ENCODE results near the gene PHF23. TPM values are rescaled to one million over a fixed set of nuclear protein-coding genes. Genes with fewer than 3 reads are reported as not detected.

PHF23 gene
- total RNA-seq = 23.3 TPM
- long read RNA-seq, transcript PHF23-201 (5 exons, 2,037 nt) = major isoform, 13 of 21 reads
- long read RNA-seq, partial matches to known transcripts = 3 of 21 reads
- long read RNA-seq, other reads (novel, unspliced or antisense) = 4 of 21 reads

DNA sequence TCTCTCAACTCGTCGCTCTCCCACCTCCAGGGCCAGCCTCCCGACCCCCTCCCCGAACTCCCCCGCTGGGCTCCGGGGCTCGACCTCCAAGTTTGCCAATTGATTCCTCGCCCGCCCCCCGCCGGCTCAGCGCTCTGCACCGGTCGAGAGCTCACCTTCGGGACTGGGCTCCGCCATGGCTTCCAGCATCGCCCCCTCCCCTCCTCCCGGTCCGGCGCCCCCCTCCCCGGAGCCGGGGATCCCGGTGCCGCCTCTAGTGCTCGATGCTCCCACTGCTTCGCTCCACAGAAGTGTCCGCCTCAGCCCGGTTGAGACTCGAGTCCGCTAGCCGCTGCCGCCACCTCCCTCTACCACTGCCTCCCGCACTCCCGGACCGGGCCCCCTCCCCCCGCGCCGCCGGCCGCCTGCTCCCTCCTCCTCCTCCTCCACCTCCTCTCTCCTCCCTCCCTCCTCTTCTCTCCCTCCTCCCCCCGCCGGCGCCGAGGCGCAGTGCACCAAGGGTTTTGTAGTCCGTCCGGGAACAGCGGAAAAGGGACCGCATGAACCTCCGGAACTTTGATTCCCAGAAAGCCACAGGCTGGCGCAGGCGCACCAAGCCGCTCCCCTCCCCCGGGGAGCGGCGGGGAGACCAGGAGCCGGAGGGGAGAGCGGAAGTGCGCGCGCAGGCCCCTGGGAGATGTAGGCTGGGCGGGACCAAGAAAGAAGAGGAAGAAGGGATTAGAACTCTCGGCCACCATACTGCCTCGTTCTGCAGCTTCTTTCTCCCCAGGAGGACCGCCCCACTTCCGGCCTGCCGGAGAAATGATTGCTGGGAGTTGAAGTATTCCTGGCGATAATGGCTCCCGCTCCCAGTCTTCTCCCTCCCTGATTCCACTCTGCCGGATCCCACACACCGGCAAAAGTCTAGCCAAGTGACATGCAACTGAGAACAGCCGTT is at the start of gene PHF23:
PHF23 (minus strand) TSS at position 367 of the 937 bp plus-strand sequence; CDS start at position 189, 178 bp downstream.
- intact Hi-C loops (cut with DNase I) = loop anchor here (5.0 kb wide), 2 partner anchors 68 to 618 kb away; partner anchors contain the start of genes CYB5D1, EIF5A, NAA38 and TMEM88
- ATAC-seq (peak; percentile 85), DNase-seq (ENCODE audit: missing footprints) (peak; percentile 100)

DNA sequence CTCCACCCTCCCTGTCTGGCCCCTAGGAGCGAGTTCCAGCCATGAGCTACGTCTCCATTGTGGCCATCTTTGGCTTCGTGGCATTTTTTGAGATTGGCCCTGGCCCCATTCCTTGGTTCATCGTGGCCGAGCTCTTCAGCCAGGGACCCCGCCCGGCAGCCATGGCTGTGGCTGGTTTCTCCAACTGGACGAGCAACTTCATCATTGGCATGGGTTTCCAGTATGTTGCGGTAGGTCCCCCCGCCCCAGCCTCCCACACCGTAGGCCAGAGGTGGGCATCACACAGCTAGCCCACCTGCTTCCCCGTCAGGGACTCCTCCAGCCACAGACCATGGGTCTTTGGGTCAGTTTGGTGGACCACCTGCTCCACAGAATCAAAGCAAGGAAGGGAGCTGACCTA is 46.4 kb upstream of the PHF23 start:
- intact Hi-C loops (cut with DNase I) = no loop called here
- DNase-seq (ENCODE audit: missing footprints) (no peak), ATAC-seq (no peak)

DNA sequence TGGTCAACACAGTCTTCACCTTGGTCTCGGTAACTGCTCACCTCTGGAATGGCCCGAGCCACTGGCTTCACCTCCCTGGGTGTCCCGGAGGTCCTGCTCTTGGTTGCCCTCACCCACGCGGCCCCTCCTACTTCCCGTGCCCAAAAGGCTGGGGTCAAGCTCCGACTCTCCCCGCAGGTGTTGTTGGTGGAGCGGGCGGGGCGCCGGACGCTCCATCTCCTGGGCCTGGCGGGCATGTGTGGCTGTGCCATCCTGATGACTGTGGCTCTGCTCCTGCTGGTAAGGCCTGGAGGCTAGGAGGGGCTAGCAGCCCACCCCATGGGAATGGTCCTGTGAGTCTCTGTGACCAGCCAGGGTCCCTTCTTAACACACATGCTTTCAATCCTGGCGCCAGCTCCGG is 45.7 kb upstream of the PHF23 start:
- DNase-seq (ENCODE audit: missing footprints) (no peak), ATAC-seq (no peak)
- intact Hi-C loops (cut with DNase I) = no loop called here

DNA sequence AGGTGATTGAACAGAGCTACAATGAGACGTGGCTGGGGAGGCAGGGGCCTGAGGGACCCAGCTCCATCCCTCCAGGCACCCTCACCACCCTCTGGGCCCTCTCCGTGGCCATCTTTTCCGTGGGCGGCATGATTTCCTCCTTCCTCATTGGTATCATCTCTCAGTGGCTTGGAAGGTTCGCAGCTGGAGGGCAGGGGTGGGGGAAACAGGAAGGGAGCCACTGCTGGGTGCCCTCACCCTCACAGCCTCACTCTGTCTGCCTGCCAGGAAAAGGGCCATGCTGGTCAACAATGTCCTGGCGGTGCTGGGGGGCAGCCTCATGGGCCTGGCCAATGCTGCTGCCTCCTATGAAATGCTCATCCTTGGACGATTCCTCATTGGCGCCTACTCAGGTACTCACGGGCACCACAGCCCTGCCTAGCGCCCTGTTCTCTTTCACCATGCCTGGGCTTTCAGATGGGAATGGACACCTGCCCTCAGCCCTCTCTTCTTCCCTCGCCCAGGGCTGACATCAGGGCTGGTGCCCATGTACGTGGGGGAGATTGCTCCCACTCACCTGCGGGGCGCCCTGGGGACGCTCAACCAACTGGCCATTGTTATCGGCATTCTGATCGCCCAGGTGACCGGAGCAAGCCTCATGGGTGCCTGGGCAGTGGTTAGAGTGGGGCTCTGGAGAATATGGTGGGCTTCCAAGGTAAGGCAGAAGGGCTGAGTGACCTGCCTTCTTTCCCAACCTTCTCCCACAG is 44.4 kb upstream of the PHF23 start:
- DNase-seq (ENCODE audit: missing footprints) = no peak
- intact Hi-C loops (cut with DNase I) = no loop called here
- ATAC-seq = no peak

DNA sequence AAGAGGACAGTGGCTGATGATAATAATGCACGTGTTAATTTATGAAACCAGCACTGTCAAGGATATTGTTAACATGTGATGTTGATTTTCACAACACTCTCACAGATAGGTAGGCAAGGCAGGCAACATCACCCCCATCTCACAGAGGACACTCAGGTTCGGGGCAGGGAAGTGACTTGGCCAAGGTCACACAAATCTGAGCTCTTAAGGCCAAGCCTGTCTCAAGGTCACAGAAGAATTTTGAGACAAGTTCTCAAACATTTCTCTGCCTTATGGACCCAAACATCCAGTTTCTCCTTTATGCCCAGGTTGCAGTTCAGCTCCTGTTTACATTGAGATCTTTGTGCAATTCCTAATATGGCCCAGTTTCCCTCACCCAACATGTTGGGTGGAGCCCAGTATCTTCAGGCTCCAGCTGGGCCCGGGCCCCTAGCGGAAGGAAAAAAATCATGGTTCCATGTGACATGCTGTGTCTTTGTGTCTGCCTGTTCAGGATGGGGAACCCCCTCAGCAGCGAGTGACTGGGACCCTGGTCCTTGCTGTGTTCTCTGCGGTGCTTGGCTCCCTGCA is 43.6 kb upstream of the PHF23 start:
- intact Hi-C loops (cut with DNase I) = loop anchor here (1.0 kb wide), 1 partner anchor 9 kb away; no protein-coding TSS in a partner anchor
- ATAC-seq (no peak), DNase-seq (ENCODE audit: missing footprints) (no peak)

DNA sequence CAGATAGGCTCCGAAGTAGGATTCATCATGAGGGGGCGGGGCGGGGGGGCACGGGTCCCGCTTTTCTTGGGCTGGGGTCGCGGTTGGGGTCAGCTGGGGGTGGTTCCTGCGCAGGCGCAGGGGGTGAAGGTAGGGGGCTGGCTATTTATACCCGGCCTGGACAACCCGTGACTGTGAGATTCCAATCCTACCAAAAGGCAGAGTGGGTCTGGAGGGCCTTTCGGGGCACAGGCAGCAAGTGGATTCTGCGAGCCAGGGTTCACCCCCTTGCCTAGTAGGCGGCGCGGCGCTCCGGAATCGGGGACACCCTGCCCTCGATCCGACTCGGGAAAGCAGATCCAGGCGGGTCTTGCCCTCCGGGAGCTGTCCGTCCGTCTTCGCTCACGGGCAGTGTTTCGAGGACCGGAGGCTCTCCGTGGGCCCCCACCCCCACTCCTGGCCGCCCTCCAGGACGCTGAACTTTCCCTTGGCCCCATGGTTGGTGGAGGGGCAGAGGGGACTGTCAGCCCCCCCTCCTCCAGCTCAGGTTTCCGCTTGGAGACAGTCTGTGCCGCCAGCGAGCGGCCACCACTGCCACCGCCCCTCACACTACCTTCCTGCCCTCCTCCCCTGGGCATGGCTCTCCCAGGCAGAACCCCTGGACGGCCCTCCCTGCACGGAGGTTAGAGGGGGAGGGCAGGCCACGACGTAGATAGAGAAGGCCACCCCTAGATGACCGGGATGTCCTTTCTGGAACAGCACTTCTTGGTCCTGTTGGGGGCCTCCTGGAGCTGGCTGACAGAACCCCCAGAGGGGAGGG is 42.9 kb upstream of the PHF23 start:
- intact Hi-C loops (cut with DNase I) = loop anchor here (1.0 to 2.0 kb wide), 4 partner anchors 10 to 65 kb away; partner anchors contain the start of genes ELP5 and GABARAP
- ATAC-seq (peak; percentile 67), DNase-seq (ENCODE audit: missing footprints) (peak; percentile 83)

DNA sequence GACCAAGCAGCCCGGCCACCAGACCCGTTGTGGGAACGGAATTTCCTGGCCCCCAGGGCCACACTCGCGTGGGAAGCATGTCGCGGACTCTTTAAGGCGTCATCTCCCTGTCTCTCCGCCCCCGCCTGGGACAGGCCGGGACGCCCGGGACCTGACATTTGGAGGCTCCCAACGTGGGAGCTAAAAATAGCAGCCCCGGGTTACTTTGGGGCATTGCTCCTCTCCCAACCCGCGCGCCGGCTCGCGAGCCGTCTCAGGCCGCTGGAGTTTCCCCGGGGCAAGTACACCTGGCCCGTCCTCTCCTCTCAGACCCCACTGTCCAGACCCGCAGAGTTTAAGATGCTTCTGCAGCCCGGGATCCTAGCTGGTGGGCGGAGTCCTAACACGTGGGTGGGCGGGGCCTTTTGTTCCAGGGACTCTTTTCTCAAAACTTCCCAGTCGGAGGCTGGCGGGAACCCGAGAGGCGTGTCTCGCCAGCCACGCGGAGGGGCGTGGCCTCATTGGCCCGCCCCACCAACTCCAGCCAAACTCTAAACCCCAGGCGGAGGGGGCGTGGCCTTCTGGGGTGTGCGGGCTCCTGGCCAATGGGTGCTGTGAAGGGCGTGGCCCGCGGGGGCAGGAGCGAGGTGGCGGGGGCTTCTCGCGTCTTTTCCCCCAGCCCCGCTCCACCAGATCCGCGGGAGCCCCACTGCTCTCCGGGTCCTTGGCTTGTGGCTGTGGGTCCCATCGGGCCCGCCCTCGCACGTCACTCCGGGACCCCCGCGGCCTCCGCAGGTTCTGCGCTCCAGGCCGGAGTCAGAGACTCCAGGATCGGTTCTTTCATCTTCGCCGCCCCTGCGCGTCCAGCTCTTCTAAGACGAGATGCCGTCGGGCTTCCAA is 42.1 kb upstream of the PHF23 start, which contains the start of gene SLC2A4:
SLC2A4 (plus strand) TSS at position 645 of the 879 bp plus-strand sequence; CDS start at position 862, 217 bp downstream.
- ATAC-seq (peak; percentile 84), DNase-seq (ENCODE audit: missing footprints) (peak; percentile 97)
- intact Hi-C loops (cut with DNase I) = loop anchor here (1.0 to 2.0 kb wide), 3 partner anchors 29 to 65 kb away; partner anchors contain the start of genes ELP5 and GABARAP

DNA sequence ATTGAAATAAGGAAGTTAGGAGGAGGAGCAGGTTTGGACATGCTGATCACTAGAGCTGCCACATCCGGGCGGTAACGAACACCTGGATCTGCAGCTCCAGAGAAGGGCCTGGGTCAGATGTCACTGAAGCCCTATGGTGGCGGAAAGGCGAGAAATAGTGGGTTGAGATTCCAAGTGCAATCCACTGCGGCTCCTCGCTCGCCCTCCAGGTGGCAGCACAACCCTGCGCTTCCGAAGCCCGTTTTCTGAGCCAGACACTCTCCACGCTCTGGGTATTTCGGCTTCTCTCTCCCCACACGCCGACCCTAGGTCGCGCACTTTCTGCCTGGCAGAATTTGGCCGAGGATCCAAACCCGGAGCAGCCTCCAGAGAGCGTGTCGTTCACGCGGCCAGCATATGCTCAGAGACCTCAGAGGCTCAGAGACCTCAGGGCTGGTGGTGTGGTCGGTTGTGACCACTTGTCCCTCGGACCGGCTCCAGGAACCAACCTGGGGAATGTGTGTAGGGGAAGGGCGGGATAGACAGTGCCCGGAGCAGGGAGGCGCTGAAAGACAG is 41.3 kb upstream of the PHF23 start:
- intact Hi-C loops (cut with DNase I) = loop anchor here (1.0 to 2.0 kb wide), 4 partner anchors 16 to 66 kb away; partner anchors contain the start of genes ELP5 and GABARAP
- peak; percentile 68 for ATAC-seq

DNA sequence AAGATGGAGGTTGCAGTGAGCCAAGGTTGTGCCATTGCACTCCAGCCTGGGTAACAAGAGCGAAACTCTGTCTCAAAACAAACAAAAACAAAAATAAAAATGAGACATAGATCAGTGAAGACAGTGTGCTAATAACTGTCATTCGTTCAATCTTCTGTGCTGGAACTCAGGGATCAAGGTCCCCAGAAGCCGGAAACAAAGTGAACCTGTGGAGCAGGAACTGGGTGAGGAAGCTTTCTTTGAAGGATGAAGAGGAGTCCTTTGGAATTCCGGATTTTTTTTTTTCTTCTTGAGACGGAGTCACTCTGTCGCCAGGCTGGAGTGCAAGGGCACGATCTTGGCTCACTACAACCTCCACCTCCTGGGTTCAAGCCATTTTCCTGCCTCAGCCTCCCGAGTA is 40.2 kb upstream of the PHF23 start:
- intact Hi-C loops (cut with DNase I) = no loop called here
- DNase-seq (ENCODE audit: missing footprints) (no peak), ATAC-seq (no peak)

More for the DNA sequence above, 41.3 kb upstream of the PHF23 start:
- peak; percentile 87 for DNase-seq (ENCODE audit: missing footprints)

DNA sequence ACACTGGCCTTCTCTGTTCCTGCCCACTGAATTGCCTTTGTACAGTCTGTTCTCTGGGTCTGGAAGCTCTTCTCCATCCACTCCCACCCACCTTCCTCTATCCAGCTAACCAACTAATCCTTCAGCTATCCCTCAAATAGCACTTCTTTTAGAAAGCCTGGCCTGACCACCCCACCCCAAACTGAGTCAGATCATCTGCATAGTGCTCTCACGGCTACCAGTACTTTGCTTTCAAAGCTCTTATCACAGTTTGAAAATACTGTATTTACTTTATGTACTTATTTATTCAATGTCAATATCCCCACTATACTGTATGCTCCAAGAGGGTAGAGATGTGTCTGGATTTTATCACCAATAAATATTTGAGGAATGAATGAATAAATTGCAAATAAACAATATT is 27.5 kb upstream of the PHF23 start:
- DNase-seq (ENCODE audit: missing footprints) (no peak), ATAC-seq (no peak)
- intact Hi-C loops (cut with DNase I) = no loop called here

DNA sequence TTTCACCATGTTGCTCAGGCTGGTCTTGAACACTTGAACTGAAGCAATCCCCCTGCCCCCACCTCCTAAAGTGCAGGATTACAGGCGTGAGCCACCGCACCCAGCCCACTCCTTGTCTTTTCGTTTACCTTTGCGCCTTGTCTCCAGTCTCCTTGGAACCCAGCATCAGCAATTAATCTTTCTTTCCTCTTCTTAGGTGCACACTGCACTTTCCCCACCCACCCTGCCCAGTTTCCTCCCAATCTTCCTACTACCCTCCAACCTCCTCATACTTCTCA is 24.5 kb upstream of the PHF23 start:
- DNase-seq (ENCODE audit: missing footprints) (no peak), ATAC-seq (no peak)
- intact Hi-C loops (cut with DNase I) = no loop called here

DNA sequence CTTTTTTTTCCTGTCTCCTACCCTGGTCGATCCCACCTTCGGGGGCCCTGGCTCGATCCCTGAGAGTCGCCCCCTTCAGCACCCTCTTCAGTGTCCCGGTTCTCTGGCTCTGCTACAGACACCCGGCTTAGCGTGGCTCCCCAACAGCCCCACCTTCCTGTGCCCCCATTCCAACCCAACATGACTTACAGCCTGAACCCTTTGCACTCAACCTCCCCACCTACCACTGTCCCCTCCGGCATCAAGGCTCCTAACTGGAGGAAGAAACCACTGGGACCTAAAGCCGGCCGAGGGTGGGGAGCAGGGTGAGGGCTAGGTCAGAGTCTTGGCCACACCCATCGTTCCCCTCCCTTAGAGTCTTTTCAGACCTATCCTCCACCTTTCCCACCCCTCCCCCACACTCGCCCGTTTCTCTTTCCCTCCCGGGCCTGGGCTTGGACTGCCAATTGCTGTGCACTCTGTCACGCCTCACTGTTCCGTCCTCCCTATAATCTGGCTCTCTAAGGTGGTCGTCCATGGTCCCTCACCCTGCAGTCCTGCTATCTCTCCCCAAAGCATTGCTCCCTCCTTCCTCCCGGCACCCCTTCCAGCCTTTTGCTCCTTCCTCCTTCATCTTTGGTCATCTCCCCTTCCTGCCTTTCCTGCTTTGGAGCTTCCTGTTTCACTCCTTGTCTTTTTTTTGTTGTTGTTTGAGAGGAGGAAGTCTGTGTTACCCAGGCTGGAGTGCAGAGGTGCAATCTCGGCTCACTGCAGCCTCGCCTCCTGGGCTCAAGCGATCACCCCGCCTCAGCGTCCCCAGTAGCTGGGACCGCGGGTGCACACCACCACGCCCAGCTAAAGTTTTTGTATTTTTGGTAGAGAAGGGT is 23.9 kb upstream of the PHF23 start:
- no peak for DNase-seq (ENCODE audit: missing footprints)
- intact Hi-C loops (cut with DNase I) = no loop called here

DNA sequence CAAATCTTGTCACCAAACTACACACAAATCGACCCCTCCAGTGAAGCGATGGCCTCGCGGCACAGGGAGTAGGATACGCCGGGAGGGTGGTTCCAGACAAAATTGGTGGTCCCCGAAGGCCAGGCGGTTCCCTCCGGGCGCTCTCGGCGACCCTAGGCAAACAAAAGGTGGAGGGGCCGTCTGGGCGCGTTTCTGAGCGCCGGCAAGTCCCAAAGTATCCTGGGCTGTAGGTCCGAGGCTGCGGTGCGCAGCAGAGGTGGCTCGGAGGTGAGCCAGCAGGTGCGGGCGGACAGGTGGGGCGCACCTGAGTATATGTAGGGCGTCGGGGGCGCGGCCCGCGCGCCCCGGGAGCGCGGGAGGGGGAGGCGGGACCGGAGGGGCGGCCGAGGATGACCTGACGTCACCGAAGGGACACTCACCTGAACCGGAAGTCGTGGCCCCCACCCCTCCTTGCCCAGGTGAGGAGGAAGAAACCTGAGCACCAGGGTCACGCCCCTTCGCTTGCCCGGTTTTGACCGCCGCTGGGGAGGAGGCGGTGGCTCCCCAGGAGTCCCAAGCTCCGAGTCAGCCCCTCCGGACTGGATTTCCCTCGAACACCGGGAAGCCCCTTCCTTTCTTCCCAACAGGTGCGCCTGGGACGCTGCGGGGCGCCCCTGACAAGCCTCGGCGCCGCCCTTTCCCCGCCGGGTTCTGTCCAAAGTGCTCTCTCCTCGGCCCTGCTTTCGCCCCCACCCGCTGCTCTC is 23.1 kb upstream of the PHF23 start, which contains the start of gene CLDN7:
CLDN7 (minus strand) TSS at position 287 of the 743 bp plus-strand sequence. CDS start 435 bp downstream, outside the sequence.
- DNase-seq (ENCODE audit: missing footprints) = no peak
- intact Hi-C loops (cut with DNase I) = no loop called here
- ATAC-seq = no peak

More for the DNA sequence above, 23.9 kb upstream of the PHF23 start:
- ATAC-seq = peak; percentile 15

DNA sequence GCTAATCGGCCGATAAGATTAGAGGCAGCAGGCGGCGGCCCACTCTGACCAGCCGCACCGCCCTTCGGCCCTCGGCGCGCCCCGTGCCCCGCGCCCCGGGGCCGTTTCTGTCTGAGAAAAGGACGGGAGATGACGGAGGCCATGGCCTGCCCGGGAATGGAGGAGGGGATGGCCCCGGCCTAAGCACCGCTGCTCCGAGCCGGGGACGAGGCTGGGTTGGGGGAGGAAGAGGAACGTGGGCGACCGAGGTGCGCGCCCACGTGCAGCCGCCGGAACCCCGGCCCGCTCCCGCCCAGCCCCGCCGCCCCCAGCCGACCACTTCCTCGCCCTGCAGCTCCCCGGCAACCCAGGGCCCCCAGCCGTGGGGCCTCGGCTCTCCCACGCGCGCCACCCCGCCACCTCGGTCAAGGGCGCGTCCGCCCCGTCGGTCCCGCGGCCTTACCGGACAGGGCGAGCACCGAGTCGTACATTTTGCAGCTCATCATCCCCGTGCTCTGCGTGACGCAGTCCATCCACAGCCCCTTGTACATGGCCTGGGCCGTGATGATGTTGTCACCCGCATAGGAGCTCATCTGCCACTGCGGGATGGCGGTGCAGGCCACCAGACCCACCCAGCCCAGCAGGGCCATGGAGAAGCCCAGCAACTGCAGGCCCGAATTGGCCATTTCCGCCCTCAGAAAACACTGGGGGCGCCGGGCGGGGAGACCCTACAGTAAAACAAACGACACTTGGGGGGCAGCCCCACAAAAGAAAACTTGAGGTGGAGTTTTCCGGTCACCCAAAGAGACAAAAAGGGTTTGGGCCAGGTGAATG is 22.3 kb upstream of the PHF23 start:
- intact Hi-C loops (cut with DNase I) = no loop called here
- no peak for DNase-seq (ENCODE audit: missing footprints)

More for the DNA sequence above, 22.3 kb upstream of the PHF23 start:
- peak; percentile 27 for ATAC-seq

Measured in Right ventricle myocardium inferior (tissue), 1 donor.